HG03097 (cell line): ENCODE results near the gene CLIP4.
A peak's percentile ranks its signal among the peaks of the same experiment; 100 is the strongest.

Experiments used
- ATAC-seq: cut with Tn5 transposase; IDR thresholded peaks from one replicate; pipeline ENCODE4 v1.9.1; 2021; ENCODE audit not compliant: unreplicated experiment, low FRiP score

The CLIP4 gene

DNA sequence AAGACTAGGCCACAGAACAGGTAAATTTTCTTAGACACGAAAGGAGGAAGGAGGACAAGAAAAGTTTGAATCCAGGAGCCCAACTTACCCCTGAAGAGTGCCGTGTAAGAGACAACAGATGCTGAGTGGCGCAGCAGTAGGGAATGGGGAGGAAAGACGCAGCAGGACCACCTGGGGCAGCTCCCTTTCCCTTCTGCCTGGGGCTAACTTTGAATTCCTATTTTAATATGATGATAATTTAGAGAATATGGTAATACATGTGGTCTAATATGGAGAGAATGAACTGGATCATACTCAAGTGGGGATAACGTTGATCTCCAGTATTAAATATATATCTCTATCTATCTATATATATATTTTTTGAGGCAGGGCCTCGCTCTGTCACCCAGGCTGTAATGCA is 69.3 kb downstream of the CLIP4 start:
- no peak for ATAC-seq

DNA sequence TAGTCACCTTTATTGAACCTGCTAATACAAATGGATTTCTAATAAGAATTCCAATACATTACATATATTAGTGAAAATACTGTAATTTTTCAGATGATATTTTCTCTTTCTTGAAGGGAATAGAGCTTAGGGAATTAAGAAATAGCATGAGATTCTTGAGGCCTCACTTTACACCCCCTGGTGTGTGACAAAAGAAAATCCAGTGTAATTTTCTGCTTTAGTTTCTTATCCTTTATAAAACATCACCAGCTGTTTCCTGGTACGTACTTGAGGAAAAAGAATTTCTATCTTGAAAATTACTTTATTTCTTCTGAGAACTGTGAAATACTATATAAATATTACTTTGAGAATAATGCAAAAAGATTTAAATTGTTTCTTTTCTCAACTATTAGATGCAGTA is 71.6 kb downstream of the CLIP4 start:
- no peak for ATAC-seq

DNA sequence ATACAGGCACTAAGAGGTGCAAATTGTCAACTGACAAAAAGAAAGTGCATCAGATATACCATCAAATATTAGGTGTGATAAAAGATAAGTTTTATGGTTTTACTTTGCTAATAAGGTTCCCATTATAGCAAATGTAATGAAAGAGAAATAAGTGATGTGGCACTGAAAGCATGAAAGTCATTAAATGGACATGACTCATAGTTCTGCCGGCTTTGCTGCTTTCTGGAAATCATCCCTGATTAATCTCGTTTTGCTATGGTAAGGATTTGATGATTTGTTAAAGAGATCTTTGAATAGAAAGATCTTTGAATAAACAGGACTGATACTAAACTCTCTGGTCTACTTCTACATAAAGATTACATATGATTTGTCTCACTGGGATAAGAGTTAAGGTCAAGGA is 72.7 kb downstream of the CLIP4 start:
- ATAC-seq = no peak

DNA sequence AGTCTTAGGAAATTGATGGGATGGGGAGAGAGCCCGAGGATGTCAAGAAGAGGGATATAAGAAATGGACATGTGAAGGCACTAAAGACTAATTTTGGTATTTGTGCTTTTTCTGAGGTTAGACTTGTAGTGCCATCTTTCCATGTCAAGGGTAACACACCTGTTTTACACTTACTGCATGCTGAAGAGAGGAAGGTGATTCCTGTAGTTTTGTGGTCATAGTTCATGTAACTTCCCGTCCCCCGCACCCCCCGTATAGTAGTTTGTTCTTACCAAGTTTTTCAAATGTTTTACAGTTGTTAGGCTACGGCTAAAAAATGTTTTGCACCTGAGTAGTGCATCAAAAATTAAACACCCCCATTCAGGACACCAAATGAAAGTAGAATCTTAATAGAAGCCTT is 73.8 kb downstream of the CLIP4 start:
- ATAC-seq = no peak

DNA sequence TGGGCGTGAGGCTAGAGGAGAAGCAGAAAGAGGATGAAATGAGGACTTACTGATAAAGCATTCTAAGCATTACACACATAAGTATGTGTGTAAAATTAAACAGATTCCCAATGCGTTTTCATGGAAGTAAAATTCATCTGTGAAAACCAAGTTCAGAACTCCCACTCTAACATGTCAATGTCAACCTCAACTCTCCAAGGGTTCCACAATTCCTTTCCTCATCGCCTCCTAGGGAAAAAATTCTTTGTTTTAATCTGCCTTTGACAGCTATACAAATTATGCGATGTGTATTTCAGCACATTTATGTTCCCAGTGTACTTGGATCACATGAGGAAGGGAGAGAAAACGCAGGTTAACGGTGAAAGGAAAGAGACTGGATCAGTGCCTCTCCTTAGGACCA is 76.6 kb downstream of the CLIP4 start:
- ATAC-seq = no peak

DNA sequence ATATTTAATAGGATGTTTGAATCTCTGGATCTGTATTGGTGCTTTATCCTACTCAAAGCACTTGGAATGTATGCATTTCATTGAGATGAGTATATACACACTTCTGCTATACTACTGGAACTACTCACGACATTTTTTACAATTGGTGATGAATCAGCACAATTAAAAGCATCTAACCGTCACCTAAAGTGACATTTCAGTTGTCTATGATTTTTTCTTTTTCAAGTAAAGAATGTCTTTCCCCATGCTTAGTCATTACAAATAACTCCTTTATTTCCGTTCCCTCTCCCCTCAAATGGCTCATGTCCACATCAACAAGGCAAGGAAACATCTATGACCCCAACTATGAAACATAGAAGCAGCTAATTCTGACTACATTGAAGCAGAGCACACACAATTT is 77.3 kb downstream of the CLIP4 start:
- no peak for ATAC-seq

DNA sequence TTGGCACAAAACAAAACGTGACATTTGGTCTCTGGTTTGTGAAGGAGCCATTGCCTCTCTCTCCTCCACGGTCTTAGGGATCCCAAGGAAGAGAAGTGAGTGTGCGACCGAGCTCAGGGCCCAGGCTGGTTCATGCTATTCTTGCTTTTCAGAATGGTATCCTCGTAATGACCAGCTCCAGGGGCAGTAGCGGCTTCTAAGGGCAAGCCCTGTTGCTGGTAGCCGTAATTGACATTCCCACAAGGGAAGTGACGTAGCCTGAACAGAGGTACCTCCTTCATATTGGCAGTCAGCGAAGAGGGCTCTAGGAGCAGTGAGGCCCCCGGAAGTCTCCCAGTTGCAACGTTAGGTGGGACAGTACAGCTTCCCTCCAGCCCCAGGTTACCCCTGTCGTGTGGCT is 77.9 kb downstream of the CLIP4 start:
- no peak for ATAC-seq

DNA sequence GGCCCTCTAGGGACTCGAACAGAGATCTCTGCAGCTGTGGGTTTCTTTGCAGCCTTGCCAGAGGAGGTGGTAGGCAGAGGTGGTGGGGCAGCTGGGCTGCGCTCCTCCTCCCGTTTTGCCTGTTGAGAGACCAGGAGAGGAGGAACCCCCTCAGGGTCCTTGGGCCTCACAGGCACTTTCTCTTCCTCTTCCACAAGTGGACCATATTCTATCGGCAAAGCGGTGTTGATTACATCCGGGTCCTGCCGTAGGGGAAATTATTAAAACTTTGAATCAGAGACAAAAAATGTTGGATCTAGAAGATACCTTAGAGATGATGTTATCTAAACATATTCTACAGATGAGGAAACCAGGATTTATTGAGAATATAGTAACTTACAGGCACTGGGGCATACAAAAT is 78.5 kb downstream of the CLIP4 start:
- no peak for ATAC-seq

DNA sequence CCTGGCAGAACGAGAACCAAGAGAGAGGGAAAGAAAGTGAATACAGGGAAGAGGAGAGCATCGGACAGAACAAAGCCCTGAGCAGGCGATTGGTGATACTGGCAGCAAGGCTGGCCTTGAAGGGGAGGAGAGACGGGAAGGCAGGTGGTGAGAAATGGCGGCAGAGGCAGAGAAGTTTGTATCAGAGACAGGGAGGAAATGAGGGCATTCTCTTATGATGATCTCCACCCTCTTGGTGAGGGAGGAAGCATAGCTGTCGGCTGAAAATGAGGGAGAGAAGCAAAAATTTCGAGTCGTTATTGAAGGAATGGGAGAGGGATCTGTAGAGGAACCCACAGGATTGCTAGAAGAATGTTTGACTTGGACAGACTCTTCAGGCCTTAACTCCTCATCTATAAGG is 80.6 kb downstream of the CLIP4 start:
- no peak for ATAC-seq

DNA sequence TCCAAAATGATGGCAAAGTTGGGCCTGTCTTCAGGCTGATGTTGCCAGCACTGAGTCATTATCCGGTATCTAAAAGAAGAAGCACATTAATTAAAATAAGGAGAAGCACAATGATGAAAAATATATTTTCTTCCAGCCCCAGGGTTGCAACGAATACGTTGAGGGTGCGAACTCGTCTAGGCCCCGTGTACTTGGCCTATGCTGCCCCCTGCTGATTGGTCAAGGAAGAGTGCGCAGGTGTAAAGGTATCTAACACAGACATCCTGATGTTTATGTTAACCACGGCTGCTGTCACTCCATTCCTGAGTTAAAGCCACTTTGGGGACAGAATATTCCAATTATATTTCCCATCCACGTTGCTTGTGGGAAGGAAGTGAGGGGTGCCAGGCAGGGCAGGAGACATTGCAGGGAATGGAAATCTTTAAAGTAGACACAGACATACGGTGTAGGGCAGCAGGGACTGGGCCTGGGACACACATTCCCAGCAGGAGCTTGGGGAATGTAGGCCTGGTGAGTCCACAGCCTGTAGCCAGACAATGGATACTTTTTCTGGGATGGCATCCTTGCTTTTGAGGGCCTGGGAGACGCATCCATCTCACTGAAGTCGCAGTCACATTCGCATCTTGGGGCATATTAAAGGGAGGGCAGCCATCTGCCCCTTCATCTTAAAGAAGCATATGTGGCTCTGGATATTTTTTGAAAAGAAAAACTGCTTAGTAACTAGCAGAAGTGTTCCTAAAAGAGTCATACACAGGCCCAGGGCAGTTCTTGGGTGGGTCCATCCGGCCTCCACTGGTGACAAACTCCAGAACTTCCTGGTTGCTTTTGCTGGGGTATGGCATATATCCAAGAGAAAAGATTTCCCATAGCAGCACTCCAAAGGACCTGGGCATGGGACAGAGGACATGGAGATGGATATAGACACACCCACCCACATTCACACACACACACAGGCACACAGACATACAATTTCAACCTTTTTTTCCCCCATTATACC is 81.9 kb downstream of the CLIP4 start:
- peak; percentile 59 for ATAC-seq

DNA sequence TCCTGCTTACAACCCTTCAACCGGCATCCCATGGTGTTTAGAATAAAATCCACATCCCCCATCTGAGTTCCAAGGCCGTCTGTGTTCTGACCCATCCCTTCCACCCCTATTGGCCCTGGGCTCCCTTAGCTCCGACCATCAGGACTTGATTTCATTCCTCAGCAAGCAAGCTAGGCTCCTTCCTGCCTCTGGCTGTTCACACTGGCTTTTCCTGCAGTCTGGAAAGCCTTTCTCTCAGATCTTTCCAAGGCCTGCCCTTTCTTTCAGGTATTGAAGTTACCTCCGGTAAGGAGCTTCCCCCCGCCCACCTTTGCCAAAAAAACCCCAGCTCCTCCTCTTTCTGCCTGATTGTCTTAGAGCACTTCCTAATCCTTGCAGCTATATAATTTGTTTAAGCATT is 86.8 kb downstream of the CLIP4 start:
- ATAC-seq = no peak

DNA sequence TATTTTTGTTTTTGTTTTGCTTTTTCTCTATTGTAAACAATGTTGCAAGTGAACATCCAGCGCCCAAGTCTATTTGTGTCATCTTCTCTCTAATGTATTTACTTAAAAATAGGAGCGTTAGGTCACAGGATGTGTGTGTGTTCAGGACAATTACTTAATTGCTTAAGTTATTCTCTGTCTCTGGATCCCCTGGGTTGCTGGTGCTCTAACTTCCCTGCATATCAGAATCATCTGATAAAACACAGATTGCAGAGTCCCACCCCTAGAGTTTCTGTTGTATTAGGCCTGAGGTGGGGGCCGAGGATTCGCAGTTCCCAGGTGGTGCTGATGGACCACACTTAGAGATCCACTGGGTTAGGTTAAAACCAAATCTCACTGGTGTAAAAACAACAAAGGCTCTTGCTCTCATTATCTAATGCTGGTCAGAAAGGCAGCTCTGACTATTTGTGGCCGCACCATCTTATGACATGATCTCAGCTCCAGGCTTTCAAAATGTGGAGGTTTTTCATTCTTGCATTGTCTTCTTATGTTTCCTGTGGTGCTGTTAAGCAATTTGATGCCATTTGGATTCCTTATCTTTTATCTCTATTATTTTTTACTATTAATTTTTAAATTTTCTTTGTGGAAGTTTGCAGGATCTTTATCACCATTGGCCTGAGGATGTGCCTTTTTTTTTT is 87.7 kb downstream of the CLIP4 start:
- ATAC-seq = no peak

DNA sequence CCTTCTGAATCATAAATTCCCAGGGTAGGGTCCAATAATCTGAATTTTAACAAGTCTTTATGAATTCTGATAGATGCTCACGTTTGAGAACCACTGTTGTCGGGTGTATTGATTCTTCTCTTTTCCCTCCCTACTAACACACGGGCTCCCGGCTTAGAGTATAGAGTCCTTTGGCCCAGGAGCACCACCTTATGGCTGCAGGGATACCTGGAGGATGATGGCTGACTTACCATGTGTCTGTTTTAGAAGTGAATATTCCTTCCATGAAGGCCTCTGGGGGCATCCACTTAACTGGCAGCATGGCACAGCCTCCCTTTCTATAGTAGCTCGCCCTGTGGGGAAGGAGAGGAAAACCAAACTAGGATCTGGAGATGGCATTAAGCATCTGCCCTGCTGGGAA is 91.7 kb downstream of the CLIP4 start:
- no peak for ATAC-seq

DNA sequence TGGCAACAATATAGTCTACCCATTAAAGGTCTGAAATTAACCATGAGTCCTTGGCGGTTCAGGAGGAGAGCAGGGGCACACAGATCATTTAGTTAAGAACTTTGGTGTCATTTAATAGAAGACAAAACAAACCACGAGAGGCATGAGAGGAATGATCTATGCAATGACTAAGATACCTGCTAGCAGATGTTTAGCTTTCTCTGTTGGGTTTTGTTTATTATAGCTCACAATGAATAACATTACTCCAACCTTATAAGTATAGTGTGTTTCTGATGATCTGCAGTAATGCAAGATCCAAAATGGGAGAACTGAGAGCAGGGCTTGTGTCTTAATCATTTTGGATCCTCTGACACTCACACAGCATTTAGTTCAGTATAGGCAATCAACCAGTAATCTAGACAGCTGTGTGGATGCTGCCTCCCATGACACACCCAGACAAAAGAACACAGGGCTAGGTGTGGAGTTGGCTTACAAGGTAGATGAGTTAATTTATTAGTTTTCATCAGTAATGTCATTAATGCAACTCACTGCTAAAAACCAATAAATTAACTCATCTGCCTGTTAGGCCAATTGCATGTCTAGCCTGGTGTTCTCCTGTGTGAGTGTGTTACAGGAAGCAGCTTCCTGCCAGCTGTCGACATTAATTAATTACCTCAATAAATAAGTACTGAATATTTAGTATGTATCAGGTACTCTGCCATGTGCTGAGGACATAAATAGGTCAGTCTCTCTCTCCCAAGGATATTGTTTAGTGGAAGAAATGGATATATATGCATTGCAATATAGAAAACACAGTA is 92.3 kb downstream of the CLIP4 start:
- ATAC-seq = no peak

DNA sequence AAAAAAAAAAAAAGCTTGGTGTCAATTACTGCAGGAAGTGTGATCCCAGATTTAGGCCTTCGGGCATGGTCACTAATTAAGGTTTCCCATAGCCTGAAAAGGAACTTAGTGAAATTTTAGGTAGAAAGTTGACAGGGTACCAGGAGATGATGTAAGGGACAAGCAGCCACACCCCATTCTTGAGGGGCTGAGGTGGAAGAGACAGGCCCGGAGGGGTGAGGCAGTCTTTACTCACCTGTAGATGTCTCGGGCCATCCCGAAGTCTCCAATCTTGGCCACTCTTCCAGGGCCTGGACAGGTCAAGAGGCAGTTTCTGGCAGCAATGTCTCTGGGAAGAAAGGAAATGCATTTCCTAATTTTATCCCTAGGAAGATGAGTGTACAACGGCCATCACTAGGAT is 94.3 kb downstream of the CLIP4 start:
- ATAC-seq = no peak

DNA sequence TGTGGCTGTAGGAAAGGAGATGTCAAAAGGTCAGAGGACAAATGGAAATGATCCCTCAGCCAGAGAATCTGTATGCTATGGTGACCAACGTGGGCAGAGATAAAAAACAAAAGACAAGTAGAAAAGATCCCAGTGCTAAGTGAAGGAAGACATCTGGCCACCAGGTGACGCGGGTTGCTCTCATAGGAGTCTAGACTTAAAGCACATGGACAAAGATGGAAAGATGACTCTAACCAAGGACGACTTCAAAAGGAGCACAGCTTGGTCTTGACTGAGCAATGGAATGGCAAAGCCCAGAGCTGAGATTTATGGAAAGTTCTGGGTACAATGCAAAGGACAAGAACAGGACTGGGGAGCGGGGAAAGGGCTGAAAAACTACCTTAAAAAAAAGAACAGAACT is 96.8 kb downstream of the CLIP4 start:
- no peak for ATAC-seq

DNA sequence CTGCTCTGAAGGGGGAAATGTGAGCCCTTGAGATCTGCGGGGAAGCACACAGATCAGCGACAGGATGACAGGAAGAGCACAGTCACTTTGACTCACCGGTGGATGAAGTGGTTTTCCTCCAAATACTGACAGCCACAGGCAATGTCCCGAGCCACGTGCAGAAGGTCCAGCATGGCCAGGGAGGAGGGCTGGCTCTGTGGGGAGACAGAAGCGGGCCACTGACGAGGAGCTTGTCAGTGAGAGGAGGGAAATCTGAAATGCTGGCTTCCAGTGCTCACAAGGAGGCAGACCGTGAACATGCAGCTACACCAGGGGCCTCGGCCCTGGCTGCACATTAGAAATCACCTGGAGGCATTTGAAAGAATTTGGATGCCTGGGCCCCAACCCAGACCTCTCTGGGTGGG is 98.7 kb downstream of the CLIP4 start:
- ATAC-seq = no peak

DNA sequence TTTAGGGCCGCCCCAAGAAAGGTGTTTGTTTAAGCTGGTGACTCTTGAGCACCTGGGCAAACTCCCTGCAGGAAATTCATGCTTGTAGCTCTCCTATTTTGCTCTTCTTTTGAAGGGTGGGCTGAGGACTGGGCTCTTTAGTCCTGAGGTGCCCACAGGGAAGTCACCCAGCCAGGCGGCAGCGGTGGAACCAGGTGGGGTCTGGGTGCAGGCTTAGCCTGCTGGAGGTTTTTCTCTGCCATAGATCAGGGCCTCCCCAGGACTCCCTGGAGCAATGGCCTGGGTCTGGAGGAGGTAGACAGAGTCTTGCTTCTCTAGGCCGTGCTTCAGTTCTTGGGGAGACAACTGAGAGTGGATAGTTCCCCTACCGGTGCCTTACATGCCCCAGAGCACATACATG is 99.9 kb downstream of the CLIP4 start:
- ATAC-seq = no peak

DNA sequence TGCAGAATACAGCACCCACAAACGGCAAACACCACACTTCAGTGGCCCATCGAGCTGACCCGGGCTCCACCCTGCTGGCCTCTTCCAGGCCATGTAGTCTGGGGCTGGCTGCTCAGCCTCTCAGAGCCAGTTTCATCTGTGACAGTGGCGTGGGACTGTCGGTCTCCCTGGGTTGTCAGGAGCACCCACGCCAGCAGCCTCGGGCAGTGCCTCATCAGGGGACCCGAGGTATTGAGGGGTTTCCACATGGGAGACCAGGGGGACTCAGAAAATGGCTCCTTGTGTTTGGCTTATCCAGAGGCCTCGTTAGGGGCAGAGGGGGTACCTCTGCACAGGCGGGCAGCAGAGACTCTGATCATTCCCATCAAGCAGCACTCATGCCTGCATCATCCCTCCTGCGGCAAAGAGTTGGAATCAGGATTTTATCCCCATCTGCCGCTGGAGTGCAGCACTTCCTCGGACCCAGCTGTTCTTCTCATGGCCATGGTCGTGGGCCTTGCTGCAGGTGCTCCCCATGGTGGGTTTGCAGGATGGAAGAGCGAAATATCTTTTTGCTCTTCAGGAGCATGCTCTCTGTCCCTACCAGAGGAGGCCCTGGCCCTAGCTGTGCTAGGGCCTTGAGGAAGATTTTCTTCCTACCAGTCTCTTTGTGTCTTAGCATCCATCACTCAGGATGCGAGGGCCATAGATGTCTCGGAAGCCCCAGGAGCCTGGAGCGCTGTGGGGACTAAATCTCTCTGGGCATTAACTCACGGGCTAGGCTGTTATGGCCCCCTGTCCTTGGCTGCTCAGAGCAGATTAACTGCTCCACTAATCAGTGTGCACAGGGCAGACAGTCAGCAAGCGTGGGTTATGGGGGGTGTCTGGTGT is 100.8 kb downstream of the CLIP4 start:
- no peak for ATAC-seq

DNA sequence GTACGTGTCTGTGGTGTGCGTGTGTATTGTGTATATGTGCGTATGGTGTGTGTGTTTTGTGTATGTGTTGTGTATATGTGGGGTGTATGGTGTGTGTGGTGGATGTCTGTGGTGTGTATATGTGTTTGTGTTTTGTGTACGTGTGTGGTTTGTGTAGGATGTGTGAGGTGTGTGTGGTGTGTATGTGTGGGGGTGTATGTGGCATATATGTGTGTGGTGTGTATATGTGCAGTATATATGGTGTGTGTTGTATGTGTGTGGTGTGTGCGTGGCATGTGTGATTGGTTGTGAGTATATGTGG is 101.3 kb downstream of the CLIP4 start:
- ATAC-seq = no peak
